HG03469 (cell line): Measurements from ENCODE around the gene SLC17A9.
"Not testable (repeated sequence)": the region's sequence is repeated elsewhere in the genome, so short reads cannot be mapped to it uniquely, and the experiment has no call there.

ENCODE experiments used
- ATAC-seq: cut with Tn5 transposase; IDR thresholded peaks from one replicate; pipeline ENCODE4 v1.9.1; 2021; ENCODE audit warnings: mild to moderate bottlenecking, moderate library complexity, moderate number of reproducible peaks; ENCODE audit not compliant: unreplicated experiment

SLC17A9 gene

DNA sequence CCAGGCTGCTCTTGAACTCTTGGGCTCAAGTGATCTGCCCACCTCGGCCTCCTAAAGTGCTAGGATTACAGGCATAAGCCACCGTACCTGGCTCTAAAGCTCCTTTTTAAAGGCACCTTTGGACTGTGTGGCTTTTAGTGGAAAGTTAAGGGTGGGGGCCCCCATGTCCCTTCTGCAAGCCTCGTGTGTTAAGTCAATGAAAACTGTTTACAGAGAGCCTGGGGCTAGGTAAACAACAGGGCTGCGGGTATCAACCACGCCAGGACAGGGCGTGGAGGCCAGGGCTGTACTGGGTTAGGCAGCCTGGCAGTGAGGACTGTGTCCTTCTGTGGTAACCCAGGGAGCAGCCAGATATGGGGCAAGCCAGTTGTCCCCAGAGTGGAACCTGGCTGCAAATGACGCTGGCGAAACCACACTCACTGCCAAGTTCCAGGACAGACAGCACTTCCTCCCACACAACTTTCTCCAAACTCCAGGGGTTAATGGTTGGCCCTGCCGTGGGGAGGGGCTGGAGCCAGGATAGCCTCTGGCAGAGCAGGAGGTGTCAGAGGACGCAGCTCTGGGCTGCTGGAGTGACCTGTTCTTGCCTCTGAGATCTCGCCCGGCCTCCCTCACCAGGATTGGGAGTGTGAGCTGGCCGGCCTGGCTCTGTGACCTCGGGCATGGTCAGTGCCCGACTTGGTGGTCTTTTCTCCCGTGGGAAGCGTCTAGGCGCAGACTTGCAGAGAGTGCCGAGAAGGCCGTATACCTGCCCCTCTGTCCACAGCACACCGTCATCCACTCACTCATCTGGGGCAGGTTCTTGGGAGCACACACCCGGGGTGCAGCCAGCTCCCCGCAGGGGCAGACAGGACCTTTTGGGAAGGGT lies 3.2 kb downstream of the SLC17A9 start:
- ATAC-seq = no peak

DNA sequence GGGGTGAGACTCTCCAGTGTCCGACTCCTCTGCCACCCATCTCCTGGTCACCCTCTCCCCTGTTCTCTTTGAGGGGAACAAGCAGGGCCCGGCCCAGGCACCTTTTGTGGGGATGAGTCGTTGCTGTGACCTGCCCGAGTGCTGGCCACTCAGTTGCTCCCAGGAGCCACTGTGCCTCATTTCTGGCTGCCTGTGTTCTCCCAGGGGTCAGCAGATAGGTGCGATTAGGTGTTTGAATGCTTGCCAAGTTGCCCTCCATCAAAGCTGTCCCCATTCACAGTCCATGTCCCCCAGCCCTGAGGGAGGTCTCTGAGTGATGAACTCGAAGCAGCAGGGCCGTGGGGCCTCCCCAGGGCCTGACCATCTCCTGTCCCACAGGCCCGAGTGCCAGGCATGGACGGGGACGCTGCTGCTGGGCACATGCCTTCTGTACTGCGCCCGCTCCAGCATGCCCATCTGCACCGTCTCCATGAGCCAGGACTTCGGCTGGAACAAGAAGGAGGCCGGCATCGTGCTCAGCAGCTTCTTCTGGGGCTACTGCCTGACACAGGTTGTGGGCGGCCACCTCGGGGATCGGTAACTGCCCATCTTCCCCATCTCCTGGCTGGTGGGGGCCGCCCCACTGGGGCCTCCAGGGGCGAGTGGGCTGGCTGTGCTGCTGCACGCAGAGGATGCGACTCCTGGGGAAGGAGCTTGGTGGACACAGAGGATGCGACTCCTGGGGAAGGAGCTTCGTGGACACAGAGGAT lies 4.1 kb downstream of the SLC17A9 start:
- ATAC-seq = no peak

DNA sequence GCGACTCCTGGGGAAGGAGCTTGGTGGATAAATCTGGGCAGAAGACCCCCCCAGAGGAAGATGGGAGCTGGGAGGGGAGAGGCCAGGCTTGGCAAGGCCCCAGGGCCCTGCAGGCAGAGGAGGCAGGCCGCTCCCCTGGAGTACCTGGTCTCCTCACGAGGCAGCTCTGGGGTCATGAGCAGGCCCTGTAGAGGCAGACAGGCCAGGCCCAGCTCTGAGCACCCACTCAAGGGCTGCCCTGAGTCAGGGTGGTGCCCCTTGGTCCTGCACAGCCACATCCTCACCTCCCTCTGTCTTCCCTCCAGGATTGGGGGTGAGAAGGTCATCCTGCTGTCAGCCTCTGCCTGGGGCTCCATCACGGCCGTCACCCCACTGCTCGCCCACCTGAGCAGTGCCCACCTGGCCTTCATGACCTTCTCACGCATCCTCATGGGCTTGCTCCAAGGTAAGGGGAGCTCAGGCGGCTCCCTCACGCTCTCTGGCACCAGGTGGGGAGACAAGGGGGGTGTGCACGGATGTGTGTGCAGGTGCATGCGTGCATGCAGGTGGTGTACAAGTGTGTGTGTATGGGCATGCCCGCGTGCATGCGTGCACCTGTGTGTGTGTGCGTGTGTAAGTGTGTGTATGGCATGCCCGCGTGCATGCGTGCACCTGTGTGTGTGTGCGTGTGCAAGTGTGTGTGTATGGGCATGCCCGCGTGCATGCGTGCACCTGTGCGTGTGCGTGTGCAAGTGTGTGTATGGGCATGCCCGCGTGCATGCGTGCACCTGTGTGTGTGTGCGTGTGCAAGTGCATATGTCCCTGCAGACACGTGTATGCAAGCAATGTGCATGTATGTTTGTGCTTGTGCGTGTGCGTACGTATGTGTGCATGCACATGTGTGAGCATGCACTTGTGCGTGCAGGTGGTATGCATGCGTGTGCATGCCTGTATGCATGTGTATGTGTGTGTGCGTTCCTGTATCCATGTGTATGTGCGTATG lies 4.9 kb downstream of the SLC17A9 start:
- ATAC-seq = no peak

- no peak for ATAC-seq
Measured at GRCh38 chr20:62958388-62959100, 6.0 kb downstream of the SLC17A9 start.

GRCh38 chr20:62959101-62959971 lies 6.8 kb downstream of the SLC17A9 start:
- no peak for ATAC-seq

DNA sequence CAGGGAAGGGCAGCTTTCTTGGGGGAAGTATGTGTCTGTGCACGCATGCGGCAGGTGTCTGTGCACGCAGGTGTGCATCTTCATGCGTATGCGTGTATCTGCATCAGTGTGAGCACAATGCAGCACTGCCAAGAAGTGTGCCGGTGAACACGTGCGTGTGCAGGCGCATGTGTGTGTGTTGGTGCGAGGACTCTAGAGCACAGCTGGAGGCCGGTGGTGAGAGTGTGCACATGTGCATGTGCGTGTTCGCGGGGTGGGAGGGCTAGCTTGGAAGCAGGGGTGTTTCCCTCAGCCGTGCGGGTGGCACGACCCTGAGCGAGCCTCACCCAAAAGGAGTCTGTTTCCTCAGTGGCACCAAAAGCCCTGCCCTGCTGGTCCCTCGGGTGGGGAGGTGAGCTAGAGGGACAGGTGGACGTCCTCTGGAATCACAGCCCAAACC lies 7.5 kb downstream of the SLC17A9 start:
- ATAC-seq = no peak

GRCh38 chr20:62960446-62961309 lies 8.2 kb downstream of the SLC17A9 start:
- ATAC-seq = not testable (repeated sequence)

GRCh38 chr20:62961310-62961783 lies 8.8 kb downstream of the SLC17A9 start:
- ATAC-seq = no peak

GRCh38 chr20:62961799-62962198 lies 9.3 kb downstream of the SLC17A9 start:
- ATAC-seq = no peak

DNA sequence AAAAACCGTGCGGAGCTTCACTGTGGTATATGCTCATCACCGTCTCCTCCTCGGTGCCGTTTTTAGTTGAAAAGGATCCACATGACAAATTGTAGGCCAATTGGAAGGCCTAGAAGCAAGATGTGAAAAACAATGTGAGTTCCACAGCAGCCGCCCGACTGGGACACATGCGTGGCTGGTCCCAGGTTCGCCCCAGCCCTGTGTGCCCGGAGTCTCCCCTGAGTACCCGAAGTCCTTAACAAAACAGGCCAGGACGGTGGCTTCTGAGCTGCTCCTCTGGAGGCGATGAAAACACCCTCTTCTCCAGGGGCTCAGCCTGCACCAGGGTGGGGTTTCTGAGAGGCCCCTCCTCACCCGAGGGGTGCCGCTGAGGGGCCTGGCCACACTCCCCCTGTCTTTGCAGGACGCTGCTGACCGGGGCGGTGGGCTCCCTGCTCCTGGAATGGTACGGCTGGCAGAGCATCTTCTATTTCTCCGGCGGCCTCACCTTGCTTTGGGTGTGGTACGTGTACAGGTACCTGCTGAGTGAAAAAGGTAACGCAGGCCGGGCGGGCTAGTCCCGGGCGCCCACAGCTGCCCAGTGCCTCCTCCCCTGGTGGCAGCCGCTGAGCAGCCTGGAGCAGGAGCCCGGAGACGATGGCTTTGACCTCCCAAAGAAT lies 9.8 kb downstream of the SLC17A9 start:
- no peak for ATAC-seq

GRCh38 chr20:62962891-62963613 lies 10.5 kb downstream of the SLC17A9 start:
- no peak for ATAC-seq

- ATAC-seq = no peak
Measured at GRCh38 chr20:62963614-62964397, 11.3 kb downstream of the SLC17A9 start.

- no peak for ATAC-seq
Measured at GRCh38 chr20:62964700-62965099, 12.2 kb downstream of the SLC17A9 start.

- ATAC-seq = no peak
Measured at GRCh38 chr20:62965363-62965771, 12.9 kb downstream of the SLC17A9 start.

DNA sequence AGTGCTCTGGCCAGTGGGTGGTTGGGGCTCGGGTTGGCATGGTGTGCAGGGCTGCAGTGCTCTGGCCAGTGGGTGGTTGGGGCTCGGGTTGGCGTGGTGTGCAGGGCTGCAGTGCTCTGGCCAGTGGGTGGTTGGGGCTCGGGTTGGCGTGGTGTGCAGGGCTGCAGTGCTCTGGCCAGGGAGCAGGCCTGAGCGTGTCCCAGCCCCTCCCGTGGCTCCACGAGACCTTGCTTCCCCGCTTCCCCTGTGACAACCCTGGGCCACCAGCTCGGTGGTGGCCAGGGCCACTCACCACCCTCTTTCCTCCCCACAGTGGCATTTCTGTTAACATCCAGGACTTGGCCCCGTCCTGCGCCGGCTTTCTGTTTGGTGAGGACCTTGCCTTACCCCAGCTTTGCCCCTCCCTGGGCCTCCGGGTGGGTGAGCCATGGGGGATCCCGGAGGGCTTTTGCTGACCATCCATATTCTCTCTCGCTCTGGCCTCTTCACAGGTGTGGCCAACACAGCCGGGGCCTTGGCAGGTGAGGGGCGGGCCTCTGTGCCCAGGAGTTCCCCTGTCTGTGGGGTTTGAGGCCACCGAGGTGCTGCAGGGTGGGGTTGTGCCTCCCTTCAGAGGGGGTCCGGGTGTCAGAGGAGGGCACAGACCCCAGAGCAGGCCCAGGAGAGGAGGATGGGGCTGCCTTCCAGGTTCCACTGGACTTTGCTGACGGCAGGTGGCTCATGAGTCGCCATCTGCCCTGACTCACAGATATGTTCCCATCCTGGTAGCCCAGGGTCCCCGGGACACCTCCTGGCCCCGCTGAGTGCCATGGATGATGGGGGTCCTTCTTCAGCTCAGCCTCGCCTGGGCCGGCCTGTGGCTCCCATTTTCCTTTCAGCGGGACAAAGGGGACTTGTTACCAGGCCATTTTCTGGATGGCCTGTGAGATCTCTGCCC lies 14.0 kb downstream of the SLC17A9 start:
- ATAC-seq = no peak
